Amniotic epithelial cell (primary cell): Measurements from ENCODE around the gene MT1X.

Source experiments
- DNase-seq: peaks from one replicate; pipeline ENCODE4 v3.0.0-alpha.2; 2010; ENCODE audit warnings: low read depth

MT1X gene

GRCh38 chr16:56681939-56682702 is at the start of gene MT1X:
Gene MT1X (plus strand): TSS chr16:56682470. CDS start chr16:56682541, 71 bp downstream.
- DNase-seq = peak; percentile 84

GRCh38 chr16:56632848-56633365 is 49.4 kb upstream of the MT1X start:
- no peak for DNase-seq

- DNase-seq = no peak
Measured at GRCh38 chr16:56633535-56633934, 48.7 kb upstream of the MT1X start.

- DNase-seq = no peak
Measured at GRCh38 chr16:56634715-56635440, 47.4 kb upstream of the MT1X start.

GRCh38 chr16:56635441-56635967 is 46.8 kb upstream of the MT1X start:
- no peak for DNase-seq

- DNase-seq = no peak
Measured at GRCh38 chr16:56636616-56637413, 45.5 kb upstream of the MT1X start.

GRCh38 chr16:56637814-56638750 is 44.2 kb upstream of the MT1X start, which contains the start of gene MT1A:
Gene MT1A (plus strand): TSS chr16:56638666. CDS start chr16:56638739, 73 bp downstream.
- peak; percentile 54 for DNase-seq

- DNase-seq = no peak
Measured at GRCh38 chr16:56639045-56639444, 43.2 kb upstream of the MT1X start.

GRCh38 chr16:56640076-56640475 is 42.2 kb upstream of the MT1X start:
- no peak for DNase-seq

- DNase-seq = no peak
Measured at GRCh38 chr16:56641166-56641565, 41.1 kb upstream of the MT1X start.

- DNase-seq = peak; percentile 70
Measured at GRCh38 chr16:56643080-56643778, 39.0 kb upstream of the MT1X start.

- DNase-seq = no peak
Measured at GRCh38 chr16:56643833-56644232, 38.4 kb upstream of the MT1X start.

- no peak for DNase-seq
Measured at GRCh38 chr16:56645311-56645710, 37.0 kb upstream of the MT1X start.

- DNase-seq = no peak
Measured at GRCh38 chr16:56645838-56646237, 36.4 kb upstream of the MT1X start.

- no peak for DNase-seq
Measured at GRCh38 chr16:56647641-56648431, 34.4 kb upstream of the MT1X start.

GRCh38 chr16:56649271-56649670 is 33.0 kb upstream of the MT1X start:
- no peak for DNase-seq

GRCh38 chr16:56649820-56650219 is 32.5 kb upstream of the MT1X start:
- no peak for DNase-seq

- no peak for DNase-seq
Measured at GRCh38 chr16:56651586-56651985, 30.7 kb upstream of the MT1X start, which contains the start of gene MT1B. Gene MT1B (plus strand): TSS chr16:56651886. CDS start chr16:56651954, 68 bp downstream.

GRCh38 chr16:56652600-56652999 is 29.7 kb upstream of the MT1X start:
- DNase-seq = no peak
